ACC112 (cell line): ENCODE data around the gene JUND.

ENCODE experiments used
- H2AFZ ChIP-seq: fragments of 200-600 bp; sonication (generic); one replicate; pipeline ENCODE4 v1.6.0; 2017; ENCODE audit warnings: antibody characterized with exemption, low read length; ENCODE audit not compliant: unreplicated experiment
- H3K27ac ChIP-seq: fragments of 200-600 bp; sonication (generic); 2 replicates; pipeline ENCODE4 v1.5.1; 2014; ENCODE audit warnings: low read depth, mild to moderate bottlenecking, antibody characterized with exemption, low read length, moderate library complexity
- H3K27me3 ChIP-seq: fragments of 200-600 bp; sonication (generic); 2 replicates; pipeline ENCODE4 v1.6.1; 2014; ENCODE audit warnings: mild to moderate bottlenecking, antibody characterized with exemption, low read length, moderate library complexity, mixed read lengths; ENCODE audit not compliant: insufficient read depth
- H3K36me3 ChIP-seq: fragments of 200-600 bp; sonication (generic); 2 replicates; pipeline ENCODE4 v1.6.1; 2016; ENCODE audit warnings: mild to moderate bottlenecking, antibody characterized with exemption, low read length, moderate library complexity, mixed read lengths; ENCODE audit not compliant: insufficient read depth
- H3K4me1 ChIP-seq: fragments of 200-600 bp; sonication (generic); one replicate; pipeline ENCODE4 v1.6.1; 2016; ENCODE audit warnings: low read length, mixed read lengths; ENCODE audit not compliant: insufficient read depth, unreplicated experiment, control insufficient read depth
- H3K4me3 ChIP-seq: fragments of 200-600 bp; sonication (generic); 2 replicates; pipeline ENCODE4 v1.5.1; 2014; ENCODE audit warnings: mild to moderate bottlenecking, low read depth, low read length
- H3K79me2 ChIP-seq: fragments of 200-600 bp; sonication (generic); one replicate; pipeline ENCODE4 v1.6.0; 2016; ENCODE audit warnings: low read length; ENCODE audit not compliant: control insufficient read depth, unreplicated experiment, insufficient read depth

Gene JUND

DNA sequence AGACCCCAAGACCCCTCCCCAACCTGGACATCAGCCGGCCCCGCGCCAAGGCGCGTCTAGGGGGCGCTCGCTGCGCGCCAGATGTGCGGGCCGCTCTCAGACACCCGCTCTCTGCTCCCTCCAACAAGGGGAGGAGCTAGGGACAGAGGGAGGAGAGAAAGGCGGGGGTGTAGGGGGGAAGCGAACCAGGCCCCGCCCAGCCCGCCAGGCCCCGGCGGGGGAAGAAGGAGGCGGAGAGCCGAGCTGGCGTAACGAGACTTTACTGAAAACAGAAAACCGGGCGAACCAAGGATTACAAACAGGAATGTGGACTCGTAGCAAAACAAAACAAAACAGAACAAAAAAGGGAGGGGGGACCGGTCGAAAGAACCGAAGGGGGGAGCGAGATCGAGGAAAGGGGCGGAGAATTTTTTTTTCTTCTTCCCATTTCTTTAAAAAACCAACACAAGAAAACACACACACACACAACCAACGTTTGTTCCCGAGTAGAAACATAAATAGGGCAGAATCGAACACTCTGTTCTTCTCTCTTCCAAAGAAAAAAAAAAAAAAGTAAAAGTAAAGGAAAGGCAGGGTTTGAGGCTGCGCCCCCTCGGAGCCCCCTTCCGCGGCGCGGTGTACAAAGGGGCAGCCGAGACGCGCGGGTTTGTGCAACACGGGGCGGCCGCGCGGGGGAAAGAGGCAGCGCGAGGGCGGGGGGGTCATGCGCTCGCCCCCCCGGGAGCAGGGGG is 1.7 kb downstream of the JUND start:
- Histone ChIP-seq H3K79me2 (peaks cover 24% of the 10 kb centered on the region), H2AFZ (no peak overlapping the region), H3K27me3 (no peaks in the 10 kb centered on the region), H3K4me3 (peak overlapping the region; percentile 99), H3K4me1 (peaks cover 29% of the 10 kb centered on the region), H3K36me3 (peaks cover 5% of the 10 kb centered on the region; the same call in 1 of the 2 replicates), H3K27ac (peak overlapping the region; percentile 96)

DNA sequence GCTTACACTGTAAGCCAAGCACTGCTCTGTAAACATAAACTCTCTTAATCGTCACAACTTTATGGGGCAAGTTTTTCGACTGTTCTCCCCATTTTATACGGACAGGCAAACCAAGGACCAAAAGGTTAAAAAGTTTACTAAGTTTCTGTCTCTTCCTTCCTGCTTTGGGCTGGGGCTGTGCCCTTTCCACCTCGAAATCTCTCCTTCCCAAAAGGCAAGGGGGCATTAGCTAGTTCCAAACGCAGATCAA is 2.2 kb downstream of the JUND start:
- peaks cover 24% of the 10 kb centered on the region for H3K79me2 ChIP-seq
- H3K27ac ChIP-seq, result peak overlapping the region; percentile 96
- peaks cover 5% of the 10 kb centered on the region; the same call in 1 of the 2 replicates for H3K36me3 ChIP-seq
- H3K4me3 ChIP-seq, result peak overlapping the region; percentile 99
- H3K4me1 ChIP-seq, result peaks cover 34% of the 10 kb centered on the region
- no peaks in the 10 kb centered on the region for H3K27me3 ChIP-seq
- no peak overlapping the region for H2AFZ ChIP-seq

- Histone ChIP-seq H3K79me2 (peaks cover 24% of the 10 kb centered on the region), H2AFZ (no peak overlapping the region), H3K4me1 (peaks cover 35% of the 10 kb centered on the region), H3K4me3 (peak overlapping the region; percentile 99), H3K27me3 (no peaks in the 10 kb centered on the region), H3K36me3 (peaks cover 5% of the 10 kb centered on the region; the same call in 1 of the 2 replicates), H3K27ac (peak overlapping the region; percentile 96)
Observed at GRCh38 chr19:18278521-18279265, 2.7 kb downstream of the JUND start.

- Histone ChIP-seq H2AFZ (no peak overlapping the region), H3K4me1 (peaks cover 25% of the 10 kb centered on the region), H3K27ac (peak overlapping the region; percentile 91), H3K27me3 (no peaks in the 10 kb centered on the region), H3K4me3 (peak overlapping the region; percentile 49; the same call in 1 of the 2 replicates), H3K79me2 (peaks cover 14% of the 10 kb centered on the region), H3K36me3 (peaks cover 5% of the 10 kb centered on the region; the same call in 1 of the 2 replicates)
Observed at GRCh38 chr19:18274781-18275356, 6.6 kb downstream of the JUND start.

DNA sequence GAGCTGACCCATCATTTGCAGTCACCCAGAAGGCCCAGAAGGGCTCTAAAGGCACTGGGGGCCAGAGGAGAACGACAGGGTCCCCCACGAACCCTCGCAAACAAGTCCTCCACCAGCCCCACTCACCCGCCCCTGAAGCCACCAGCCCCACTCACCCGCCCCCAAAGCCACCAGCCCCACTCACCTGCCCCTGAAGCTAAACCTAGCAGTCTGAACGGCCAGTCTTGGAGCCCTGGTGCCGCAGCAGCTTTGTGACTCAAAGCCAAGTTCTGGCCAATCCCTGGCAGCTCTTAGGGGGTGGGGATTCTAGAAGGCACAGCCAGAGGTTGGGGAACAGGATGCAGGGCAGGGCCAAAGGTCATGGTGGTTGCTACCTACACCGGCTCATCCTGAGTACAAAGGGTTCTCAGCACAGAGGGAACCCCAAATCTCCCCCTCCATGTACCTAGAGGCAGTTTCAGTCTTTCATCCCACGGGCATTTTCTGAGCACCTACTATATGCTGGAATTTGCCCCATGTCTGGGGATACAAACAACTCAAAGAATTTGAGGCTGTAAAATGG is 7.1 kb downstream of the JUND start, which contains the start of gene IQCN:
Gene IQCN (minus strand): TSS at position 234 of the 562 bp plus-strand sequence. CDS start 4,974 bp downstream, outside the sequence.
- H3K27me3 ChIP-seq, result no peaks in the 10 kb centered on the region
- H3K79me2 ChIP-seq, result peaks cover 13% of the 10 kb centered on the region
- H3K4me1 ChIP-seq, result peaks cover 25% of the 10 kb centered on the region
- peak within 1 kb of the TSS; percentile 49; the same call in 1 of the 2 replicates for H3K4me3 ChIP-seq
- no peak within 1 kb of the TSS for H2AFZ ChIP-seq
- peak within 1 kb of the TSS; percentile 91 for H3K27ac ChIP-seq
- peaks cover 5% of the 10 kb centered on the region; the same call in 1 of the 2 replicates for H3K36me3 ChIP-seq

DNA sequence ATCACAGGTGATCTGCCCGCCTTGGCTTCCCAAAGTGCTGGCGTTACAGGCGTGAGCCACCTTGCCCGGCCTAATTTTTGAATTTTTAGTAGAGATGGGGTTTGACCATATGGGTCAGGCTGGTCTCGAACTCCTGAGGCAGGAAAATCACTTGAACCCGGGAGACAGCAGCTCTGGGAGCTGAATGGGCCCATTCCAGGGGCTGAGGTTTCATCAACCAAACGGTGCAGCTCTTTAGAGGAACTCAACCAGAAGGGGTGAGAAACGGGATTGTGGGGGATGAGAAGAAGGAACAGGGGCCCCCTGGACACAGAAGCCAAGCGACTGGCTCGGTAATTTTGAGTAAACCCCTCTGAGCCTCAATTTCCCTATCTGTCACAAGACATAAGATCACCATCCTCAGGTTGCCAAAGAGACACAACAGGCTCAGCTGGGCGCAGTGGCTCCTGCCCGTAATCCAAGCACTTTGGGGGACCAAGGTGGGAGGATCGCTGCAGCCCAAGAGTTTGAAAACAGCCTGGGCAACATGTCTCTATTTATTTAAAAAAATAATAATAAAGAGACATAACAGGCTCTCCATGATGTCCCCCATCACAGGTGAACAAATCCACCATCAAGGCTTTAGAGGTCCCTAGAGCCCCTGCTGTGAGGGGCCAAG is 7.7 kb downstream of the JUND start:
- no peaks in the 10 kb centered on the region for H3K27me3 ChIP-seq
- peaks cover 21% of the 10 kb centered on the region for H3K4me1 ChIP-seq
- peak overlapping the region; percentile 91; the same call in 1 of the 2 replicates for H3K27ac ChIP-seq
- no peak overlapping the region for H2AFZ ChIP-seq
- no peak overlapping the region for H3K4me3 ChIP-seq
- peaks cover 6% of the 10 kb centered on the region for H3K79me2 ChIP-seq
- peaks cover 3% of the 10 kb centered on the region; the same call in 1 of the 2 replicates for H3K36me3 ChIP-seq

- Histone ChIP-seq H3K4me3 (no peak overlapping the region), H3K27me3 (no peaks in the 10 kb centered on the region), H3K4me1 (peaks cover 18% of the 10 kb centered on the region), H2AFZ (no peak overlapping the region), H3K36me3 (no peaks in the 10 kb centered on the region), H3K79me2 (no peaks in the 10 kb centered on the region), H3K27ac (no peak overlapping the region)
Observed at GRCh38 chr19:18271433-18271841, 10.0 kb downstream of the JUND start.

DNA sequence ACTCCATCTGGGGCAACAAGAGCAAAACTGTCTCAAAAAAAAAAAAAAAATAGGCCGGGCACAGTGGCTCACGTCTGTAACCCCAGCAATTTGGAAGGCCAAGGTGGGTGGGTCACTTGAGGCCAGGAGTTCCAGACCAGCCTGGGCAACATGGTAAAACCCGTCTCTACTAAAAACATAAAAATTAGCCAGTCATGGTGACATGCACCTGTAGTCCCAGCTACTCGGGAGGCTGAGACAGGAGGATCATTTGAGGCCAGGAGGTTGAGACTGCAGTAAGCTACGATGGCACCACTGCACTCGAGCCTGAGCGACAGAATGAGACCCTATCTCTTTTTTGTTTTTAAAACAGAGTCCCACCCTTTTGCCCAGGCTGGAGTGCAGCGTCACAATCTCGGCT is 11.1 kb downstream of the JUND start:
- Histone ChIP-seq H3K4me1 (peaks cover 13% of the 10 kb centered on the region), H3K4me3 (no peak overlapping the region), H3K27me3 (no peaks in the 10 kb centered on the region), H3K36me3 (no peaks in the 10 kb centered on the region), H3K79me2 (no peaks in the 10 kb centered on the region), H3K27ac (no peak overlapping the region), H2AFZ (no peak overlapping the region)

DNA sequence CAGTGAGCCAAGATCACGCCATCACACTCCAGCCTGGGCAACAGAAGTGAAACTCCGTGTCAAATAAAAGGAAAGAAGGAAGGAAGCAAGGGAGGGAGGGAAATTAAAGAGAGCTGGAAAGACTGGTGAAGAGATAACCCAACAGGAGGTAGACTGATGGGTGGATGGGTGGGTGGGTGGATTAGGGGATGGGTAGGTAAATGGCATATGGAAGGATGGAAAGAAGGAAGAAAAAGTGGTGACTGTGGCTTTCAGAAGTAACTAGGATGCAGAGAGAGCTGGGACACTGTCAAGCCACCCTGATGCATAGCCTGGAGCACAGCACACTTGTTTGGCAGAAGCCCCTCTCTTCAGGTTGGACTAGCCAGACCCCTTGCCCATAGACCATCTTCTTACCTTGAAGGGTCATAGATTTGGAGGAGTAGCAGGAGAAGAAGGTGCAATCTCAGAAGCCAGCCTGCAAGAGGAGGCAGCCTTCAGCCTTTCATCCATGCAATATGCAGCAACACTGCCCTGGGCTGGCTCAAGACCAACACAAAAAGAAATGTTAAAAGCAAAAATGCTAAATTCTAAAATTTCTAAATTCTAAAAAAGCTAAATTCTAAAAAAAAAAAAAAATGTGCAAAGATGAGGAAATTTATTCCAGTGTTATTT is 12.2 kb downstream of the JUND start:
- Histone ChIP-seq H3K4me1 (peaks cover 2% of the 10 kb centered on the region), H3K4me3 (no peak overlapping the region), H3K36me3 (no peaks in the 10 kb centered on the region), H3K27me3 (no peaks in the 10 kb centered on the region), H3K79me2 (no peaks in the 10 kb centered on the region), H3K27ac (no peak overlapping the region), H2AFZ (no peak overlapping the region)
